Amygdala (tissue), 56 donors: ENCODE measurements around the gene MCF2L.

ENCODE experiments used
- DNase-seq, 56 donors: peaks; one replicate each; lab custom pipeline; 2025; lab: John Stamatoyannopoulos, UW

The MCF2L gene

DNA sequence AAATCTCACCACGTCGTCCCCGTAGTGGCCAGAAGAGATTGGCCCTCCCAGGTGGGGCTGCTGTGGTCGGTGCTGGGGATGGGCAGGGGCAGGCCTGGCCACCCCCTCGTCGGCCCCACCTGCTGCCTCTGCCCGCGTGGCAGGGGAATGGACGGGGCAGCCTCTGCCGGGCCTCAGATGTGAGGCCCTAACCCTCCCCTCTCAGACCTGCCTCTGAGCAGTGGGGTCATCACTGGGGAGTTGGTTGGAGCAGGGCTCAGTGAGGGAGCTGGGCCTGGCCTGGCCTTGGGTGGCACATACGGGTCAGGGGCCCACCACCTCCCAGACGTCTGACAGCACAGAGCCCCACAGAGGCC, 41.5 kb downstream of the MCF2L start:
- DNase-seq, result no peak

DNA sequence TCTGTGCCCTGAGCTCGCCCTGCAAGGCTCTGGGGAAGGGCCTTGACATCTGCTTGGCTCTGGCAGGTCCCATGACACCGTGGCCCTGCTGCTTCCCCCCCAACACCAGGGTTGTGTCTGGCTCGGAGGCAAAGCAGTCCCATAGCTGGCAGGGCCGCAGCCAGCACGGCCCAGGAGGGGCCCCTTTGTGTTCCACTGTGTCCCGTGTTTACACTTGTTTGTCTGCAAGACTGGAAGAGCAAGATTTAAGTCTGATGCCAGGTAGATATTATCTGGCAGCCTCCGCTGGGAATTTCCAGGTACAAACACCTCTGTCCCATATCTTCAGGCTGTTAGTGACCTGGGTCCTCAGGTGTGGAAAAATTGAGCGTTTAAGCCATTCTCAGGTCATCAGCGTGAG, 44.3 kb downstream of the MCF2L start:
- no peak for DNase-seq

DNA sequence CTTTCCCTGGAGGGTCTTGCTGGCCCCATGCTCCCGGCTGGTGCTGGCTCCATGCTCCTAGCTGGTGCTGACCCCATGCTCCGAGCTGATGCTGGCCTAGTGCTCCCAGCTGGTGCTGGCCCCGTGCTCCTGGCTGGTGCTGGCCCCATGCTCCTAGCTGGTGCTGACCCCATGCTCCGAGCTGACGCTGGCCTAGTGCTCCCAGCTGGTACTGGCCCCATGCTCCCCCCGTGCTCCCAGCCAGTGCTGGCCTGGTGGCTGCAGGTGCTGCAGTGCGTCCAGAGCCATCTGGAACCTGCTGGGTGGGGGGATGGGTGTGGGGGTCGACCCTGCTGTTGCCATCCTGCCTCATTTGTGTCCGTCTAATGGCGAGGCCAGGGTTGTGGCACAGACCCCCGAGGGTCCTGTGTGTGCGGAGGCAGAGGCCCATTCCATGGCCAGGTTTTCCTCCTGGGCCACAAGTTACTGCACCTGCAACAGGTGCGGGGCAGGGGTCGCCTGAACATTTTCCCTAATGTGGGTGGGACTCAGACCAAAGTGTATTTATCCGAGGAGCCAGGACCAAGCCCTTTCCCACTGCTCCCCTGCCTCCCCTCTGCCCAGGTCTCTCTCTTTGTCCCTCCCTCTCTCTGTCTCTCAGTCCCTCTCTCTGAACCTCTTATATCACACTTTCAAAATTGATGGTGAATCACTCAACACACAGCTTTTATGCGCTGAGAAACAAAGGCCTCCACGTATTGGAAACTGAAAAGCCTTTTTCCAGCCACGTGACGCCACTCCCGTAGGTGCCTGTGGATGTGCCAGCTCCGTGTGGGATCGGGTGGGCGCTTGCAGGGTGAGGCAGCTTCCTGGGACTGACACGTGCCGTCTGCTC, 45.1 kb downstream of the MCF2L start:
- DNase-seq, result peak in 8 of 56 donors; percentile 28 to 58 (median 38)

DNA sequence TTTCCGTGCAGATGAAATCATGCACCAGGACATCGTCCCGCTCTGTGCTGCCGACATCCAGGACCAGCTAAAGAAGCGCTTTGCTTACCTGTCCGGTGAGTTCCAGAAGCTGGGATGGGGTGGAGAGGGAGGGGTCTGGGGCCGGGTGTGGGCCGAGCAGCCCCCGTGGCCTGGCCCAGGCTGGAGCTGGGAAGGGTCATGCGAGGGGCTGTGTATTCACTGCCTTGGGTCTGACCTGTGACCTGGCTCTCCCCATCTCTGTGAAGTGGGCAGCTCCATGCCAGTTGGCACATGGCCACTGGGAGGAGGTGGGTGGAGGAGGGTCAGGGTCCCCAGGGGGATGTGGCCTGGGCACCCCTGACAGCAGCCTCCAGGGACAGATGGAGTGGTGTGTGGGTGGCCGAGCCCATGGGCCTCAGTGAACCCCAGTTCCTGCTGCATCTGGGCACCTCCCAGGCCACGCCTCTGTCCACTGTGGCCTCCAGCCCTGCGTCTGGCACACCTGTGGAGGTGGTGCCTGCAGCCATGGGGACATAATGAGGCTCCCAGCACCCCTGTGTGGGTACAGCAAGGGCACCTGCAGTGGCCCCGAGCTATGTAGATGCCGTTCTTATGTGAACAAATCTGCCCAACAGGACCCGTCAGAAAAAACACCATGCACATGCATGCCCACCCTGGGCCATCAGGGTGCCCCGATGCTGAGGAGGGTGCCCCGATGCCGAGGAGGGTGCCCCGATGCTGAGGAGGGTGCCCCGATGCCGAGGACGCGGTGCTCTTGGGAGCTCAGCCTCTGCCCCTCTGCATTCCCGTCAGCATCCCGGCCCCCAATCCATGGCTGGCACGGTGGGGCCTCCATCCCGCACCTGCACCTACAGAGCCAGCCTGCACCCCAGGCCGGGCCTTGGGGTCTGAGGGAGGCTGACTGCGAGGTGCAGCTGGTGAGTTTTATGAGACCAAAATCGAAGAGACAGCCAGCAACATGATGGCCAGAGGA, 46.0 kb downstream of the MCF2L start:
- DNase-seq, result no peak

DNA sequence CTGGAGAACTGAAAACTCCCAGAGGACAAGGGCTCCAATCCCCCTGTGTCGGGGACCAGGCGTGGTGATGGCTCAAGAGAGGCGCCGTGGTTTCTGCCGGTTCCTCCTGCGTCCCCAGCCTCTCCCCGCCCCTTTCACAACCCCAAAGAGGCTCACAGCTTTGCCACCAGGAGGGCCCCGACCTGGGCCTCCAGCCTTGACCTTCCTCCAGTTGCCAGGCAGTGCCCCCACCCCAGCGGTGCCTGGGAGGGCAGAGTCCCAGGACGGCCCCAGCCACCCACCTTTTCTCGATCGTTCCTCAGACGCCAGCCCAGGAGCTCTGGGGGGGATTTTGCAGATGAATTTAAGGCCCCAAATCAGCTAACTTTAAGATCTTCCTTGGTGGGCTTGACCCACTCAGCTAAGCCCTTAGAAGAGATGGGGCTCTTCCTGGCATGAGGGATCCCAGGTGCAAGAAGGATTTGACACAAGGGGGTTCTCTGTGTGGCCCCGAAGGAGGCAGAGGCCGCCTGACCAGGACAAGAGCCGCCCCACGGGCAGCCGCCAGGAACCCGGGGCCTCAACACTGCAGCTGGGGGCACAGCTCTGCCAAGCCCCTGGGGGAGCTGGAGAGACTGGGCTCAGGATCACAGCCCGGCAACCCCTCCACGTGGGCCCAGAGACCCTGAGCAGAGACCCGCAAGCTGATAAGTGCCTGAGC, 47.0 kb downstream of the MCF2L start:
- no peak for DNase-seq

DNA sequence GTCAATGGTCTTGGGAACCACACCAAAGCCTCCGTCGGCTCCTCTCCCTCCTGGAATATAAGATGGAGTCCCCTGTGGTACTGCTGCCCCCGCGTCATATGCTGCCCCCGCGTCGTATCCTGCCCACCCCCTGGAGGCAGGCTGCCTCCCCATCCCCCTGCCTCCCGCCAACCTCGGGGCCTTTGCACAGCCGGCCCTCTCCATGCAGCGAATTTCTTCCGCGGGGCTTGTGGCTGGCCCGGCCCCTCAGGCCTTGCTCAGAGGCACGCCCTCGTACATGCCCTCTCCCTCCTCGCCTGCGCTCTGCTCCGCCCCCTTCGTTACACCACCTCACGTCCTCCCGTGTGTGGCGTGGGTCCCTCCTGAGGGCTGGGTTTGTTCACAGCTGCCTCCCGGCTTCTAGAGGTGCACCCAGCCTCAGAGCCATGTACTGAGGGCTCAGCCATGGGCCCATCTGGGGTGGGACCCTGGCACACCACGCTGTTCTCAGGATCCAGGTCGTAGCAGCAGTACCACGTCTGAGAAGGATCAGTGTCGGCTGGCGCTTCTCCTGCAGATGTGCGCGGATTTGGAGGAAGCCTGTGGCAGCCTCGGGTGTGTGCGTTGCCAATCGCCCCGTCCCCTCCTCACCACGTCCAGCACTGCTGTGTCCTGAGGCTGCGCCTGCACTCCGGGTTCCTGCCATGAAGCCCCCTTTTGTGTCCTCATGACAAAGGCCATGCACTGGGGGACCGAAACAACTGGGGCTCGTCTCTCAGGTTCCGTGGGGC, 47.7 kb downstream of the MCF2L start:
- DNase-seq, result no peak

DNA sequence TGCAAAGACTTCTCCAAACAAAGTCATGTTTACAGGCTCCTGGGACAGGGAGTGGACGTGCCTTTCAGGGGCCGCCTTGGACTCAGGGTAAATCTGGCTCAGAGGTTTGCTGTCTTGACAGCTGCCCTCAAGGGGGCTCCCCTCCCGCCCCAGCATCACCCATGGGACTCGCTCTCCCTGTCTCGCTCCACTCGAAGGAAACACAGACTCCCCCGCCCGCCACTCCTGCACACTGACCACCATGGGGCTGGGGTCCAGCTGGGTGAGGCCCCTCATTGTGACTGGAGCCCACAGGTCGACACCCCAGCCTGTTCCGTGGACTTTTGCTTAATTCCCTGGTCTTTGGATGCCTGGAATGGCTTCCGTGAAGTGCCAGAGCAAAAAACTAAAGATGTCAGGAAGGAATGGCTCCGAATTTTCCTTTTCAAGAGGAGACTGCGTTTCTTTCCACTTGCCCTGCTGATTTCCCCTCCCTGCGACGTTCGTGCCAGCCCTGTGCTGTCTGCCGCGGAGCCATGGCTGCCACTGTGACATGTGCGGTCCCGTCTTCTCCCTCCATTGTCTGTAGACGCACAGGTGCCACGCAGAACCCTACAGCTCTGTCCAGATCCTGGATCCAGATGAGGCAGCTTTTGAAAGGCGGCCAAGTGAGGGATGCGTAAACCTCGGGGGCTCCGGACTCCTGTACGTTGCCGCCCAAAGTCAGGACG, 48.6 kb downstream of the MCF2L start:
- DNase-seq, result no peak

DNA sequence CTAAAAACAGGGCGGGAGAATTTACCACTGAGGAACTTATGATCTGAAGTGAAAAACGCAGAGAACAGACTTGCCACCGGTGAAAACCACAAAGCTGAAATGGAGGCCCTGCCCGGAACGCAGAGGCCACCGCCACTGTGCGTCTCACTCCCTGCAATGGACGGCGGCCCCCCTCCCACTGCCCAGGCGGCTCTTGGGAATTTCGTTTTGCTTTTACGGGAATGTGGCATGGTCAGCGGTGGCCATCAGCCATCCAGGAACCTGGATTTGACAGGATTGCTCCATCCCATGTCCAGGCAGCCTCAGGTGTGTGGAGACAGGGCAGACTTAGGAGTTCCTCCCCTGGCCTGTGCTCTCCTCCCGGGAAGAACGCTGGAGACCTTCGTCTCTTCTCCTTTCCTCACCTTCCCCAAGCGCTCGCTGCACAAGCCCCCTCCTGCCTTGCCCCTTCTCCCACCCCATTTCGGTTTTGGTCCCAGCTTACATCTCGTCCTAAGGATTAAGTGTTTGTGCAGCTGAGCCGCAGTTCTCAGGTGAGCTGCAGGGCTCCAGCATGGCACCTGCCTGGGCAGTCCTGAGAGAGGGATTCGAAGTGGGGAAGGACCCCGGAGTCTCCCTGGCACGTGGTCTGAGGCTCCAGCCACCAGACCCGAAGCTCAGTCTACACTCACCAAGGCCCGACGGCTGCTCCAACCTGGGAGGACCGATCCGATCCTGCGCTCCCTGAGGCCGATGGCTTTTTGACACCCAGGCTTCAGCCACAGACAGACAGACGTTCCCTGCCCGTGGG, 49.9 kb downstream of the MCF2L start:
- DNase-seq, result peak in 1 of 56 donors; percentile 30

DNA sequence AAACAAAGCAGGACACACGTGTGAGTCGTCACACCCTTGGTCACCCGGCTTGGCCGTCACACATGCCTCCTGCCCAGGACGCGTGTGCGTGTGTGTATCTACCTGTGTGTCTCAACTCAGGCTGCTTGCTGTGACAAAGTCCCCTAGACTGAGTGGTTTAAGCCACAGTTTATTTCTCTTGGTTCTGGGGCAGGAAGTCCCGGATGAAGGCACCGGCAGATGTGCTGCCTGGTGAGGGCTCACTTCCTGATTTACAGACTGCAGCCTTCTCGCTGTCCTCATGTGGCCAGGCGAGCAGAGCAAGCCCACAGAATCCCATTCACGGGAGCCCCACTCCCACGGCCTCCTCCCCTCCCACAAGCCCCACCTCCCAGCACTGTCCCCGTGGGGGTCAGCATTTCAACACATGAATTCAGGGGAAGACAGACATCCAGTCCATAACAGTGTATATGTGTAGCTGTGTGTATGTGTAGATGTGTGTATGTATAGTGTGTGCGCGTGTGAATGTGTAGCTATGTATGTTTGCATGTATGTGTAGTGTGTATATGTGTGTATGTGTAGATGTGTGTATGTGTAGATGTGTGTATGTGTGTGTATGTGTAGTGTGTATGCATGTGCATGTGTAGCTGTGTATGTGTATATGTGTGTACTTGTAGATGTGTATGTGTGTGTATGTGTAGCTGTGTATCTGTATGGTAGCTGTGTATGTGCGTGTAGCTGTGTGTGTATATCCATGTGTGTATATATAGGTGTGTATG, 51.5 kb downstream of the MCF2L start:
- peak in 1 of 56 donors; percentile 32 for DNase-seq

DNA sequence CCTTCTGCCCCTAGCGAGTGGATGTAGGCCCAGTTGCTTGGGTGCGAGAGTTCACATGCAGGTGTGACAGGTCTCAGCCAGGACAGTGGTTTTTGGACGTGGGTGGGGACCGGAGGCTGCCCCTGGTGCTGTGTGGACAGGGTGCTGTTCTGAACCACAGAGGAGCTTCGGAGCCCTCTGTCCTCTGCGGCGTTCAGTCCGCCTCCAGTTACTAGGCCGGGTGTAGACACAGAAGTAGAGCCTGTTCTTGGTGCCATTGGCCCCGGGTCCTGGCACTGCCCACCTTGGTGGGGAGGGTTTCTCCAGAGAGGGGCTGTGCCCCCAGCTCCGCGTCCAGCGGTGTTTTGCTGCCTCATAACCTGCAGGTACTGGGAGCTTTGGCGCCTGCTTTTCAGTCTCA, 52.4 kb downstream of the MCF2L start:
- DNase-seq, result no peak

DNA sequence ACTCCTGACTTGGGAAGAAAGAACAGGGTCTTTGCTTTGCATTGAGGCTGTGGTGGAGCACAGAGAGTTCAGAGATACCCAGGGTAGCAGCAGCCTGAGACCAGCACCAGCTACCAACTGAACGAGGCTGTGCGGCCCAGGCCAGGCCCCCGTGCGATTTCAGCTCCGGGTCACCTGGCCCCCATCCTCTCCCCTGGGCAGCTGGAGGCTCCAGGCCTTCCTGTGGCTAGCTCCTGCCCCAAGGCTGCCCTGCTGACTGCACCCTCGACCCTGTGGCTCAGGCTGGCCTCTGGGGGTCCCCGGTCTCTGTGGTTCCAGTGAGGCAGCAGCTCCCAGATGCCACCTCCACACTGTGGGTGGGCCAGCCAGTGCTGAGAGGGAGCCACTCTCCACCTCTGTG, 52.8 kb downstream of the MCF2L start:
- no peak for DNase-seq

DNA sequence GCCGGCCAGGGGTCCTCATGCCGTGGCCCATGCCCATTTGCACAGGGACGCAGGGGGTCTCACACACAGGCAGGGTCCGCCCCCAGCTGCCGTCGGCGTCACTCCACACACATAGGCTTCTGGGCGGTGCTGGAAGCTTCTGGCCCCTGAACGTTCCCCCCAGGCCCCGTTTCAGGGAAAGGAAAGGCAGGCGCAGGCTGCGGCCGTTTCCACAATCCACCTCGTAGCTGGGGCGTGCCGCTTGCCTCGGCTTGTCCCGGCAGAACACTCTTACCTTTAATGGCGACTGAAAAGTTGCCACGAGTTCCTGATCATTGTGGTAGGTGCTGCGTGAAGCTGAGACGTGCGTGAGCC, 53.4 kb downstream of the MCF2L start:
- DNase-seq, result no peak

DNA sequence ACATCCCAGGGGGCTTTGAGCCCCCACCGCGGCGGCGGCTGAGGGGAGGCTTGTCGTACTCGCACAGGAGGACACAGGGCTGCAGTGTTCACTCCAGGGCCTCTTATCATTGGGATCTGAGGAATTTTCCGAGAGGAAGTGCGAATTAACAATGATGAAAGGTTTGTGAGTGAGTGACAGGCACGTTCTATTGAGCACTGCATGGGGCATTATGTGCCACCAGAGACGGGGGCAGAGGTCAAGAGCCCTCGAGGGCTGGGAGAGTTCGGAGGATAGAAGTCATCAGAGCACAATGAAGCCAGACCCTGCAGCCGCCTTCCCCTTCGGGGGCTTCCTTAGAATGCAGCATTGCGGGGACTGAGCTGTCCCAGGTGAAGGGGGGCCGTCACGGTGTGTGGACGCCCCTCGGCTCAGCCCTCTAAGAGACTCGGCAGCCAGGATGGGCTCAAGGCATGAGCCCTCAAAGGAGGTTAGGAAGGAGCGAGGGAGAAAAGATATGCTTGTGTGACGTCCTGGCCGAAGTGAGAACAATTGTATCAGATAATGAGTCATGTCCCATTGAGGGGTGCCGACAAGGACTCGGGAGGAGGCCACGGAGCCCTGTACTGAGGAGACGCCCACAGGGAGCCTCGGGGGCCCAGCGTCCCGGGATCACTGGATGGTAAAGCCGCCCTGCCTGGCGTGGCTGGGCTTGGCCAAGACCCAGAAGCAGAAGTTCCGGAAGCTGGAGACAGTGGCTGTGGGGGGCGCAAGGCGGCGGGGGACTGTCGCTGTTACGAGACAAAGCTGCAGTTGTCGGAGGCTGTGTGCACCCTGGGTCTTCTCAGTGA, 53.9 kb downstream of the MCF2L start:
- DNase-seq, result peak in 1 of 56 donors; percentile 50

DNA sequence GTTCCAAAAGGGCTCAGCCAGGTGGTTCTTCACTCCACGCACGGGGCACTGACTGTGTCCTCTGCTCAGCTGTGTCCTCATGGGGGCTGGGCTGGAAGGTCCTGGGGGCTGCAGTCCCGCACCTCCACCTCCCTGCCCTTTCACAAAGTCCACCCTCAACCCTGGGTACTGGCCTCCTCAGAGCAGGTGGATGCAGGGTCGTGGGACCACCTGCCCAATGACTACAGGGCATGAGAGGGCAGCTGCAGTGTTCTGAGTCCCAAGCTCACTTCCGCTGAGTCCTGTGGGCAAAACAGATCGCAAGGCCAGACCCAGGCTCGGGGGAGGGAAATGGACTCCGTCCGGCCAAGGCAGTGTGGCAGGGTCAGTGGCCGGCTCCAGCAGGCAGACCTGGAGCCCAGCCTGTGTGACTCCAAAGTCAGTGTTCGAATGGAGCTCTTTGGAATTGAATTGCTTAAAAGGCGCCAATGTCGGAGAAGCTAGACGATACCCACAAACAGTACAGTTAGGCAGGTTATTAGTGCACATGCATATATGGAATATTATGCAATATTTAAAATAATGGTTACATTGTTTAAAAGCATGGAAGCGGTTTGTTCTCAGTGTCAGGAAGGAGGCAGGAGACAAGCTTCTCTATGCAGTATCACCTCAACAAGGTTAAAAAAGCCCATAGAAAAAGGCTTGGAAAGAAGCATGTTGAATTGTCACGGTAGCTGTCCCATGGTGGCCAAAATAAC, 54.8 kb downstream of the MCF2L start:
- DNase-seq, result no peak

DNA sequence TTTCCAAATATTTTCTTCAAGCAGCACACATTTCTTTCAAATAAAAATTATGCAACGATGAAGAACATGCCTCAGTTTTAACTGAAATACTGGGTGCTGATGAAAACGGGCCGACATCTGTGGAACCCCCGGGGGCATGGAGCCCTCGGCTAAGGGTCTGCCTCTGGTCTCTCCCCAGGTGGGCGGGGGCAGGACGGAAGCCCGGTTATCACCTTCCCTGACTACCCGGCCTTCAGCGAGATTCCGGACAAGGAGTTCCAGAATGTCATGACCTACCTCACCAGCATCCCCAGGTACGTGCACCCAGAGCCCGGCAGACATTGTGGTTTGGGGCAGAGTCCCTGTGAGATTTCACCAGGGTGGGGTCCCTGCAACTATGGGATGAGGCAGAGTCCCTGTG, 55.5 kb downstream of the MCF2L start:
- DNase-seq, result no peak

DNA sequence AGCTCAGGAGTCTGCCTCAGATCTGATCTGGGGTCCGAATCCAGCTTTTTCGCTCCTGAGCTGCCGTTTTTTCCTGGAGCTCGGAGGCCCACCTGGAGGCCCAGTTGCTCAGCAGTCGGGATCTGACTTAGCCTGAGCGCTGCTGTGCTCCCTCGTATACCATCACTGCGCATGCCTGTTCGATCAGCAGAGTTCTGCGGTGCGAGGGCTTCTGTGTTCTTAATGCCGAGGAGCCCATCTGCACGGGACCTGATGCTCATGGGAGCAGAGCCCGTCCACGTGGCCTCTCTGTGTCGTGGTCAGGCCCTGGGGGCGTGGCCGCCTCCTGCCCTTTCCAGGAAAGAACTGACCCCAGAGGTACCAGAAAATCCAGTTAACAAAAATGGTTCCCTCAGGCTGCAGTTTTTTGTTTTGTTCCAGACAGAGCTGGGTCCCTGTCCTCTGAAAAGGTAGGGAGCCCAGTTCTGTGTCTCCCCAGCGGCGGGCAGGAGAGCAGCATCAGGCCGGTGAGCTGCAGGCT, 57.4 kb downstream of the MCF2L start:
- DNase-seq, result no peak
